Neural progenitor cell (in vitro differentiated cells): ENCODE measurements around the gene FYB2.

ENCODE experiments used
- CTCF ChIP-seq: fragments of 200-600 bp; sonication (generic); IDR thresholded peaks from 2 replicates; pipeline ENCODE4 v1.5.1; 2017; ENCODE audit warnings: antibody characterized with exemption, mild to moderate bottlenecking
- EZH2 ChIP-seq: fragments of 200-600 bp; sonication (generic); IDR thresholded peaks from 2 replicates; pipeline ENCODE4 v1.6.1; 2017; ENCODE audit warnings: antibody characterized with exemption, mild to moderate bottlenecking, moderate library complexity

- TF ChIP-seq CTCF (no peak), EZH2 (no peak)
Observed at GRCh38 chr1:56859287-56859686, 40.1 kb upstream of the FYB2 start.
